IPS-15b (cell line): ENCODE results near the gene TRIM13.
A peak's percentile ranks its signal among the peaks of the same experiment; 100 is the strongest.

Experiments used
- H3K27me3 ChIP-seq: one replicate; pipeline ENCODE4 v1.6.1; 2013; ENCODE audit warnings: low read length; ENCODE audit not compliant: control insufficient read depth, insufficient read depth
- H3K36me3 ChIP-seq: one replicate; pipeline ENCODE4 v1.6.1; 2013; ENCODE audit warnings: low read length; ENCODE audit not compliant: control insufficient read depth, insufficient read depth
- H3K4me1 ChIP-seq: one replicate; pipeline ENCODE4 v1.6.1; 2013; ENCODE audit warnings: mild to moderate bottlenecking, low read length; ENCODE audit not compliant: control insufficient read depth, insufficient read depth
- H3K4me3 ChIP-seq: one replicate; pipeline ENCODE4 v1.5.1; 2013; ENCODE audit warnings: low read depth, low read length
- H3K9ac ChIP-seq: one replicate; pipeline ENCODE4 v1.6.1; 2013; ENCODE audit warnings: low read depth, mild to moderate bottlenecking, low read length
- H3K9me3 ChIP-seq: one replicate; pipeline ENCODE4 v1.6.1; 2013; ENCODE audit warnings: mild to moderate bottlenecking, low read length; ENCODE audit not compliant: control insufficient read depth, insufficient read depth

Gene TRIM13

DNA sequence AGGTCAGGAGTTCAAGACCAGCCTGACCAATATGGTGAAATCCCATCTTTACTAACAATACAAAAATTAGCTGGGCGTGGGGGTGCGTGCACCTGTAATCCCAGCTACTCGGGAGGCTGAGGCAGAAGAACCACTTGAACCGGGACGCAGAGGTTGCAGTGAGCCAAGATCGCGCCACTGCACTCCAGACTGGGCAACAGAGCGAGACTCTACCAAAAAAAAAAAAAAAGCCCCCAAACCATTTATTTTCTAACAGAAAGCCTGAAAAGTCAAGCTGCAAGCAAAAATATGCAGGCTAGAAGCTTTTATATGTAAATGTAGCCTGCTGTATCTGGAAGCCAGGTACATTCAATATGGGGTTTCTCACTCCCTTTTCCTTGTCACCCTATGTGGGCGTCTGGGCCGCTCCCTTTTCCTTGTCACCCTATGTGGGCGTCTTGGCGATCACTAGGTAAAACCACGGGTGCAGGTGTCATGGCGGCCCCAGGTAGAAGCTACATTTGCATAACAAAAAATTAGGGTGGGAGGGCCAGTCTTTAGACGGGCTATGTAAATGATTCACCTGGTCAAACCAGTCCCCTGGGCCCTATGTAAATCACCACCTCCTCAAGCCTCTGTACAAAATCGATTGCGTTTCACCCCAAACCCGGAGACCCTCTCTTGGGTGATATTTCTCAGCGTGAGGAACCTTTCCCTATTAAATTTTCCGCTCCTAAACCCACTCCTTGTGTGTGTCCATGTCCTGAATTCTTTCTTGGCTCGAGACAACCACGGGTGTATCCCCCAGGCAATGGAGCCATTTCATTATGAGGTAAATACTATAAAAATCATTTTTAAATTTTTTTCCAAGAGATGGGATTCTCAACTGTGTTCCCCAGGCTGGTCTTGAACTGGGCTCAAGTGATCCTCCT, 2.1 kb downstream of the TRIM13 start:
- Histone ChIP-seq H3K36me3 (no peaks in the 10 kb centered on the region), H3K4me1 (peaks cover 8% of the 10 kb centered on the region)

DNA sequence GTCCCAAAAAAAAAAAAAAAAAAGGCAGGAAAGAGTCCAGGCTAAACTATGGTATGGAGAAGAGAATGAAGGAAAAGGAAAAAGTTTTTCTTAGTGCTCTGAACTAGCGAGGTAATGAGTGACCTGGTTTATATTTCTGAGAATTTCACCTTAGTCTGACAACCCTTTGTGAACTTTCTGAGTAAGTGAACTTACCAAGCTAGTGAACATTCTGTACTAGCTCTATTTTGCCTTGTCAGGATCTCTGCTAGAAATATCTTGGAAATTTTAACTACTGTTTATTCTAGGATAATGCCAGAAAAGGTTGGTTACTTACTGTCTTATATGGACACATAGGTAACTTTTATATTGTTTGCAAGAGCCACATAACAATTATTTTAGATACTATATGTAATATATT, 4.4 kb downstream of the TRIM13 start:
- peaks cover 8% of the 10 kb centered on the region for H3K4me1 ChIP-seq

More for the DNA sequence above, 2.1 kb downstream of the TRIM13 start:
- Histone ChIP-seq H3K4me3 (peak overlapping the region; percentile 46), H3K9ac (peak overlapping the region; percentile 66), H3K9me3 (no peaks in the 10 kb centered on the region), H3K27me3 (peaks cover 5% of the 10 kb centered on the region)

DNA sequence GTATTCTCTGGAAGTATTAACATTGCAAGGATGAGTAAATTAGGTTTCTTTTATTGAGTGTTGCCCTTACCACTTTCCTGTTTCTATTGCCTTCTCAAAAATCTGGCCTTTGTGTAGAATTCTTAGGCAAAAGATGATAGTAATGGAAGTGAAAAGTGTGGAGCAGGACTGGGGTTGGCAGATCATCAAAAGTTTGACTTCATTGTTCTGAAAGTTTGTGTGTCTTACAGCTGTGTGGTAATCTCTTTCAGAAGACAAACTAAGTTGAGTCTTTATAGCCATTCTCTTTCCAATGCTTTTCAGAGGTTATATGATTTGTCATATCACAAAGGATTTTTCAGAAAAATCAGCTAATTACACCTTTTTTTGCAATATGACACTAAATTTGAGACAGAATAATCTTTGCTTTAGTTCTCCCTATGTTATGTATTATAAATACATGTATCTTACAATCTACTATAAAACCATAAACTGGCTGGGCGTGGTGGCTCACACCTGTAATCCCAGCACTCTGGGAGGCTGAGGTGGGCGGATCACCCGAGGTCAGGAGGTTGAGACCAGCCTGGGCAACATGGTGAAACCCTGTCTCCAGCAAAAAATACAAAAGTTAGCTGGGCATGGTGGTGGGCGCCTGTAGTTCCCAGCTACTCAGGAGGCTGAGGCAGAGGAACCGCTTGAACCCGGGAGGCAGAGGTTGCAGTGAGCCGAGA, 9.7 kb downstream of the TRIM13 start:
- Histone ChIP-seq H3K9ac (no peak overlapping the region), H3K4me3 (no peak overlapping the region), H3K4me1 (no peaks in the 10 kb centered on the region), H3K9me3 (no peaks in the 10 kb centered on the region), H3K36me3 (peaks cover 5% of the 10 kb centered on the region), H3K27me3 (no peaks in the 10 kb centered on the region)

More for the DNA sequence above, 4.4 kb downstream of the TRIM13 start:
- H3K9ac ChIP-seq, result no peak overlapping the region
- no peak overlapping the region for H3K4me3 ChIP-seq
- H3K9me3 ChIP-seq, result no peaks in the 10 kb centered on the region
- H3K27me3 ChIP-seq, result no peaks in the 10 kb centered on the region
- peaks cover 5% of the 10 kb centered on the region for H3K36me3 ChIP-seq

DNA sequence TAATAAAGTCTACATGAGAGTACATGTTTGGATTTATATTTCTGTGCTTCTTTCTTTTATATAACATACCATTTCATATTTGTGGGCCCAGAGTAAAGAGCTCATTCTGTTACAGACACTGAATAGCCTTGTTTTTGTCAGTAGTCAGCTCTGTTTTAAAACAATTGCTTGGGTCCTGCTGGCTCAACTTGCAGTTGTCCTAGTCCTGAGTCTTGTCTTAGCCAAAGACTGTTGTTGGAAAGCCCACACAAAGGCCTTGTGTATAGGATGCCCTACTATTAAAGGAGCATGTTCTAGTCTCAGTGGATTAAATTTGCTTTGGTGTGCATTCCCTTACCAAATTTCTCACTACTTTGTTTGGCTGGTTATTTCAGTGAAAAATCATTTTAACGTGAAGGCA, 14.6 kb downstream of the TRIM13 start:
- Histone ChIP-seq H3K27me3 (no peaks in the 10 kb centered on the region), H3K4me3 (no peak overlapping the region), H3K36me3 (no peaks in the 10 kb centered on the region), H3K4me1 (peaks cover 11% of the 10 kb centered on the region), H3K9me3 (no peaks in the 10 kb centered on the region), H3K9ac (no peak overlapping the region)

DNA sequence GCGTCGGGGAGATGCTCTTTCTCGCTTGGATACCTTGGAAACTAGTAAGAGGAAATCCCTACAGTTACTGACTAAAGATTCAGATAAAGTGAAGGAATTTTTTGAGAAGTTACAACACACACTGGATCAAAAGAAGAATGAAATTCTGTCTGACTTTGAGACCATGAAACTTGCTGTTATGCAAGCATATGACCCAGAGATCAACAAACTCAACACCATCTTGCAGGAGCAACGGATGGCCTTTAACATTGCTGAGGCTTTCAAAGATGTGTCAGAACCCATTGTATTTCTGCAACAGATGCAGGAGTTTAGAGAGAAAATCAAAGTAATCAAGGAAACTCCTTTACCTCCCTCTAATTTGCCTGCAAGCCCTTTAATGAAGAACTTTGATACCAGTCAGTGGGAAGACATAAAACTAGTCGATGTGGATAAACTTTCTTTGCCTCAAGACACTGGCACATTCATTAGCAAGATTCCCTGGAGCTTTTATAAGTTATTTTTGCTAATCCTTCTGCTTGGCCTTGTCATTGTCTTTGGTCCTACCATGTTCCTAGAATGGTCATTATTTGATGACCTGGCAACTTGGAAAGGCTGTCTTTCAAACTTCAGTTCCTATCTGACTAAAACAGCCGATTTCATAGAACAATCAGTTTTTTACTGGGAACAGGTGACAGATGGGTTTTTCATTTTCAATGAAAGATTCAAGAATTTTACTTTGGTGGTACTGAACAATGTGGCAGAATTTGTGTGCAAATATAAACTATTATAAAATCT, 15.7 kb downstream of the TRIM13 start:
- Histone ChIP-seq H3K9ac (no peak overlapping the region), H3K4me3 (no peak overlapping the region), H3K27me3 (no peaks in the 10 kb centered on the region), H3K9me3 (no peaks in the 10 kb centered on the region), H3K4me1 (peaks cover 11% of the 10 kb centered on the region), H3K36me3 (no peaks in the 10 kb centered on the region)

DNA sequence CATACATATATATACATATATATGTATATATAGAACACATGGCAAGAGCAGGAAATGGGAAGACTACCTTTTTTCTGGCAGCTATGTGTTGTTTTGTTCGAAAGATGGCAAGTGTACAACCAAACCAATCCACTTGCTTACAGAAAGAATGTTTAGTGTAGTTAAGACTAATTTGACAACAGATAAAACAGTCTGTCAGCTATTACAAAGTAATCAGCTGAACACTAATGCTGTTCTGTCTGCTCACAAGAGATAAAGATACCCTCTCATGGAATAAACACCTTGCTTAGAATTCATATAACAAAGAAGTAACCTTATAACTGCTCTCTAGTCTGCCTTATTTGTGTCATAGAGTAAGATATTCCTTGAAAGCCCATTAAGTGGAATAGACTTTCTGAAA, 17.5 kb downstream of the TRIM13 start:
- no peak overlapping the region for H3K9ac ChIP-seq
- no peaks in the 10 kb centered on the region for H3K9me3 ChIP-seq
- no peak overlapping the region for H3K4me3 ChIP-seq
- H3K4me1 ChIP-seq, result peaks cover 11% of the 10 kb centered on the region
- no peaks in the 10 kb centered on the region for H3K27me3 ChIP-seq
- H3K36me3 ChIP-seq, result no peaks in the 10 kb centered on the region

DNA sequence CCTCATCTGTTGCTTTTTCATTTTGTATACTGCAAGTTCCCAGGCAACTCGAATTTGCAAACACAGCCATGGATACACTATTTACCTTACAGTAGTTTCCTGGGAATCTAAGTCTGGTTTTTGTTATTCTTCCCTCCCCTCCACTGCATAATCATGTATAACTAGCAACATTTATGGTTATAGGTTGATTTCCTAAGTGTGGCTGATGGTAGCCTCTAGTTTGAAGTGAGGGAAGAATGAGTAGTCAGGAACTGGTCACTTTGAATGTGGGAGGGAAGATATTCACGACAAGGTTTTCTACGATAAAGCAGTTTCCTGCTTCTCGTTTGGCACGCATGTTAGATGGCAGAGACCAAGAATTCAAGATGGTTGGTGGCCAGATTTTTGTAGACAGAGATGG, 18.4 kb downstream of the TRIM13 start, which contains the start of gene KCNRG:
TSS of gene KCNRG (plus strand) at position 187 of the 400 bp plus-strand sequence. CDS start at position 237, 50 bp downstream.
- Histone ChIP-seq H3K4me1 (peaks cover 11% of the 10 kb centered on the region), H3K27me3 (no peaks in the 10 kb centered on the region), H3K9ac (peak within 1 kb of the TSS; percentile 3), H3K9me3 (no peaks in the 10 kb centered on the region), H3K4me3 (no peak within 1 kb of the TSS), H3K36me3 (no peaks in the 10 kb centered on the region)

DNA sequence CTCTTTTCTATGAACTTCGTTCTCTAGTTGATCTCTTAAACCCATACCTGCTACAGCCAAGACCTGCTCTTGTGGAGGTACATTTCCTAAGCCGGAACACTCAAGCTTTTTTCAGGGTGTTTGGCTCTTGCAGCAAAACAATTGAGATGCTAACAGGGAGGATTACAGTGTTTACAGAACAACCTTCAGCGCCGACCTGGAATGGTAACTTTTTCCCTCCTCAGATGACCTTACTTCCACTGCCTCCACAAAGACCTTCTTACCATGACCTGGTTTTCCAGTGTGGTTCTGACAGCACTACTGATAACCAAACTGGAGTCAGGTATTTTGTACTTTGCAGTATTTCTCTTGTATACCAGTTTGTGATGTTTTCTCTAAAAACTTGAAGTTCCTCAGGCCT, 18.9 kb downstream of the TRIM13 start:
- Histone ChIP-seq H3K27me3 (no peaks in the 10 kb centered on the region), H3K4me1 (peaks cover 11% of the 10 kb centered on the region), H3K4me3 (no peak overlapping the region), H3K36me3 (no peaks in the 10 kb centered on the region), H3K9me3 (no peaks in the 10 kb centered on the region), H3K9ac (peak overlapping the region; percentile 3)

DNA sequence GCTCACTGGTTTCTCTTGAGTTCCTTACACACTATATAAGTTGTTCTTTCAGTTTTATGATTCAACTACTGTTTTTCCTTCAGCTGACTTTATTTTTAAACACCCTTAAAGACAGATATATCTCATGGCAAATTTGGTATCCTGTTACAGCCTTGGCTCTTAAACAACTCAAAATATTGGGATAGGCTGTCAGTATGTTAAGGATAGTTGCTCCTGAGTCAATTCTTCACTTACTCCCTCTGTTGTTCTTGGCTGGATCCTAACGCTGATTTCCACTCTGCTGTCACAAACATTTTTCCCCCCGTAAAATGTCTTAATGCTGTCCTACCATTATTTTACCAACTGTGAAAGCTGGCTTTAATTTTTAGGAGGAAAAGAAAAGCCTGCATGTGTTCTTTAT, 19.6 kb downstream of the TRIM13 start:
- H3K36me3 ChIP-seq, result no peaks in the 10 kb centered on the region
- no peaks in the 10 kb centered on the region for H3K9me3 ChIP-seq

DNA sequence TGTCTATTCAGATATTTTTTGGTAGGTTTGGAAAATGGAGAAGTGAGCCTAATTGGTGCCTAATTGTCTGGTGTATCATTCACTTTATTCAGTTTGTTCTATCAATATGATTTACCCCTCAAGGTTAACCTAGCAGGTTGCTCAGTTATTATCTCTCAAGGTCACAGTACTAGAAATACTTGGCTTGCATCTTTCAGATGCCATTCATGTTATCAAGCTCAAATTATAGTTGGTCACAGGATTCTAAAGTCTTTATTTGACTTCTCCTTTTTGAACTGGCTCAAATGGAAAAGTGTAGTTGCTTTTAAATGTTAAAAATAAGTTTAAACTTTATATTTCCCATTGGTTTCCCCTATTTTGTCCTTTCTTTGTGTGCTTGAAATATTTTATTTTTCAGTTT, 21.0 kb downstream of the TRIM13 start:
- H3K36me3 ChIP-seq, result no peaks in the 10 kb centered on the region
- H3K4me1 ChIP-seq, result peaks cover 11% of the 10 kb centered on the region
- no peaks in the 10 kb centered on the region for H3K9me3 ChIP-seq
- H3K27me3 ChIP-seq, result no peaks in the 10 kb centered on the region
- no peak overlapping the region for H3K4me3 ChIP-seq
- H3K9ac ChIP-seq, result no peak overlapping the region

More for the DNA sequence above, 19.6 kb downstream of the TRIM13 start:
- Histone ChIP-seq H3K9ac (no peak overlapping the region), H3K27me3 (no peaks in the 10 kb centered on the region), H3K4me3 (no peak overlapping the region), H3K4me1 (peaks cover 11% of the 10 kb centered on the region)

DNA sequence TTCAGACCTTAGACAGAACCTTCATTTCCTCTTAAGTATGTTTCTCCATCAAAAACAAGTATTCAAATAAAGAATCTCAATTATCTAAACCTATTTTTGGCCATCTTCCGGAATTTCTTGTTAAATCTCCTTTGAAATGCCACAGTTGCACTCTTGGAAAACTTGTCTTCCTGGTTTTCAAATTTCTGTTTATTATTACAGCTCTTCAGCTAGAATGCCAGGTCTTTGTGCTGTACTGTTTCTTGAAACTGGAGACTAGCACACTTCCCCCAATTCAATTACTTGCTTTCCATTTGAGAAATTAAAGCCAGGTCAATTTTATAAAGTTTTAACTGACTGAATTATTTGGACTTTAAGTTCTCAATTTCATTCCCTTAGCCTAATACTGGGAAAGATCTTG, 28.6 kb downstream of the TRIM13 start:
- H3K27me3 ChIP-seq, result no peaks in the 10 kb centered on the region
- H3K36me3 ChIP-seq, result no peaks in the 10 kb centered on the region
- no peak overlapping the region for H3K9ac ChIP-seq
- H3K9me3 ChIP-seq, result no peaks in the 10 kb centered on the region
- H3K4me1 ChIP-seq, result no peaks in the 10 kb centered on the region
- no peak overlapping the region for H3K4me3 ChIP-seq
